Hematopoietic multipotent progenitor cell treated with erythropoietin and hydrocortisone succinate and interleukin-3 and kit ligand, for 8 days (in vitro differentiated cells): ENCODE measurements around the gene SMARCA1.
A peak's percentile ranks its signal among the peaks of the same experiment; 100 is the strongest.
"Not testable (repeated sequence)": the region's sequence is repeated elsewhere in the genome, so short reads cannot be mapped to it uniquely, and the experiment has no call there.

ENCODE experiments used
- DNase-seq: peaks from one replicate; pipeline ENCODE4 v3.0.0-alpha.2; 2015

Gene SMARCA1

GRCh38 chrX:129523079-129523911 lies at the start of gene SMARCA1:
Gene SMARCA1 (minus strand): TSS chrX:129523490. CDS start chrX:129523370, 120 bp downstream.
- DNase-seq: no peak

GRCh38 chrX:129572422-129572821 lies 49.1 kb upstream of the SMARCA1 start:
- DNase-seq: no peak

- DNase-seq: no peak
Measured at GRCh38 chrX:129568349-129568748, 45.1 kb upstream of the SMARCA1 start.

- no peak for DNase-seq
Measured at GRCh38 chrX:129566073-129566472, 42.8 kb upstream of the SMARCA1 start.

- DNase-seq: no peak
Measured at GRCh38 chrX:129565046-129565650, 41.9 kb upstream of the SMARCA1 start.

GRCh38 chrX:129564345-129564744 lies 41.1 kb upstream of the SMARCA1 start:
- not testable (repeated sequence) for DNase-seq

- DNase-seq: no peak
Measured at GRCh38 chrX:129561453-129561852, 38.2 kb upstream of the SMARCA1 start.

- DNase-seq: no peak
Measured at GRCh38 chrX:129559783-129560182, 36.5 kb upstream of the SMARCA1 start.

- no peak for DNase-seq
Measured at GRCh38 chrX:129557844-129558480, 34.7 kb upstream of the SMARCA1 start.

- DNase-seq: no peak
Measured at GRCh38 chrX:129556806-129557315, 33.6 kb upstream of the SMARCA1 start.

GRCh38 chrX:129554816-129555215 lies 31.5 kb upstream of the SMARCA1 start:
- not testable (repeated sequence) for DNase-seq

- DNase-seq: no peak
Measured at GRCh38 chrX:129553619-129554288, 30.5 kb upstream of the SMARCA1 start.

GRCh38 chrX:129549124-129549523 lies 25.8 kb upstream of the SMARCA1 start:
- DNase-seq: no peak

- no peak for DNase-seq
Measured at GRCh38 chrX:129545408-129545807, 22.1 kb upstream of the SMARCA1 start.

- no peak for DNase-seq
Measured at GRCh38 chrX:129544780-129545179, 21.5 kb upstream of the SMARCA1 start.

GRCh38 chrX:129540722-129541184 lies 17.5 kb upstream of the SMARCA1 start:
- peak; percentile 19 for DNase-seq

GRCh38 chrX:129540068-129540653 lies 16.9 kb upstream of the SMARCA1 start, which contains the start of gene OCRL:
Gene OCRL (plus strand): TSS chrX:129540259. CDS start chrX:129540440, 181 bp downstream.
- DNase-seq: peak; percentile 65

GRCh38 chrX:129534816-129535578 lies 11.7 kb upstream of the SMARCA1 start:
- DNase-seq: no peak

GRCh38 chrX:129531132-129531531 lies 7.8 kb upstream of the SMARCA1 start:
- no peak for DNase-seq

- no peak for DNase-seq
Measured at GRCh38 chrX:129530410-129530809, 7.1 kb upstream of the SMARCA1 start.

- DNase-seq: no peak
Measured at GRCh38 chrX:129529685-129530281, 6.5 kb upstream of the SMARCA1 start.
